Gastrocnemius medialis (tissue), 4 donors: ENCODE measurements around the gene PDIA5.

Experiments
- CTCF ChIP-seq, 5 experiments: fragments of 450-650 bp in 3 of 5; fragments of 200-600 bp in 2 of 5; sonication (generic) in 2 of 5; IDR thresholded peaks in 4 of 5; conservative IDR thresholded peaks in 1 of 5; 1 replicate in 4 of 5; 2 replicates in 1 of 5; pipeline ENCODE4 v1.5.1; 2016 to 2019; ENCODE audit warnings: antibody characterized with exemption in 5 of 5, mild to moderate bottlenecking in 3 of 5, moderate library complexity in 3 of 5
- POLR2A ChIP-seq, 2 donors: fragments of 450-650 bp; IDR thresholded peaks; one replicate each; pipeline ENCODE4 v1.6.1; 2017; ENCODE audit warnings: antibody characterized with exemption in 2 of 2, mild to moderate bottlenecking in 2 of 2, moderate library complexity in 2 of 2

DNA sequence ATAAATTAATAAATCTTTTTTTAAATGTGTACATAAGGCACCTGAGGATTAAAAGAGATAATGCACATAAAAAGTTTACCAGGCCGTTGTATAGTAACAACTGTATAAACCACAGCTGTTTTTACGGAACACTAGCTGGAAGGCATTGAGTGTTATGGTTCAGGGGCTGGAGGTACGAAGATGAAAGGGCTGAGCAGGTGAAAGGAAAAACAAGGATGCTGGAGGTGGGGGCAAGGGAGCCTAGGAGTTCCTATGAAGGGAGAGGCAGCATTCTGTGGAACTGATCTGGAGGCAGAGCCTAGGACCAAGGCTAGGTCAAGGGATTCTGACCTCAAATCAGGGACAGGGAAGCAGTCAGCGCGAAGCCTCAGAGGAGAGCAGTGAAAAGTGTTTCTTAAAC, 47.2 kb upstream of the PDIA5 start:
- TF ChIP-seq CTCF (IDR thresholded peaks at IDR 0.05 in 4 of 5, conservative IDR thresholded peaks at IDR 0.05 in 1 of 5) (no peak), POLR2A (IDR thresholded peaks at IDR 0.05) (no peak)
